Muscle layer of colon (tissue), 2 donors: Measurements from ENCODE around the gene MAP1B.

Source experiments
- H3K27ac ChIP-seq: one replicate; pipeline ENCODE4 v1.7.0; 2013; ENCODE audit warnings: low read depth, mild to moderate bottlenecking, low read length, moderate library complexity
- H3K27me3 ChIP-seq, 2 donors: one replicate each; pipeline ENCODE4 v1.7.0; 2013; ENCODE audit warnings: low read length in 2 of 2, mild to moderate bottlenecking in 2 of 2; ENCODE audit not compliant: insufficient read depth in 2 of 2, control insufficient read depth in 1 of 2
- H3K36me3 ChIP-seq: one replicate; pipeline ENCODE4 v1.7.0; 2013; ENCODE audit warnings: mild to moderate bottlenecking, low read length; ENCODE audit not compliant: insufficient read depth
- H3K4me1 ChIP-seq: one replicate; pipeline ENCODE4 v1.7.0; 2013; ENCODE audit warnings: mild to moderate bottlenecking, low read length; ENCODE audit not compliant: insufficient read depth
- H3K4me3 ChIP-seq, 2 donors: one replicate each; pipeline ENCODE4 v1.7.0; 2013; ENCODE audit warnings: low read length in 2 of 2, low read depth in 1 of 2, mild to moderate bottlenecking in 1 of 2, moderate library complexity in 1 of 2
- H3K9ac ChIP-seq: one replicate; pipeline ENCODE4 v1.7.0; 2013; ENCODE audit warnings: low read length
- H3K9me3 ChIP-seq: one replicate; pipeline ENCODE4 v1.7.0; 2013; ENCODE audit warnings: mild to moderate bottlenecking, low read length
- donor health status: abdominal sarcoma.
- donor health status: Adenocarcinoma of cecum.

Gene MAP1B

GRCh38 chr5:72245951-72246532 is 138.8 kb downstream of the MAP1B start:
- Histone ChIP-seq H3K36me3 (no peaks in the 10 kb centered on the region), H3K4me3 (no peak overlapping the region), H3K27ac (peak overlapping the region; percentile 16), H3K9me3 (no peaks in the 10 kb centered on the region), H3K27me3 (no peaks in the 10 kb centered on the region), H3K4me1 (peaks cover 52% of the 10 kb centered on the region), H3K9ac (peak overlapping the region; percentile 13)

- Histone ChIP-seq H3K4me1 (peaks cover 52% of the 10 kb centered on the region), H3K4me3 (no peak overlapping the region), H3K27me3 (no peaks in the 10 kb centered on the region), H3K36me3 (no peaks in the 10 kb centered on the region), H3K27ac (peak overlapping the region; percentile 16), H3K9ac (peak overlapping the region; percentile 13), H3K9me3 (no peaks in the 10 kb centered on the region)
Observed at GRCh38 chr5:72246954-72247442, 139.7 kb downstream of the MAP1B start.

DNA sequence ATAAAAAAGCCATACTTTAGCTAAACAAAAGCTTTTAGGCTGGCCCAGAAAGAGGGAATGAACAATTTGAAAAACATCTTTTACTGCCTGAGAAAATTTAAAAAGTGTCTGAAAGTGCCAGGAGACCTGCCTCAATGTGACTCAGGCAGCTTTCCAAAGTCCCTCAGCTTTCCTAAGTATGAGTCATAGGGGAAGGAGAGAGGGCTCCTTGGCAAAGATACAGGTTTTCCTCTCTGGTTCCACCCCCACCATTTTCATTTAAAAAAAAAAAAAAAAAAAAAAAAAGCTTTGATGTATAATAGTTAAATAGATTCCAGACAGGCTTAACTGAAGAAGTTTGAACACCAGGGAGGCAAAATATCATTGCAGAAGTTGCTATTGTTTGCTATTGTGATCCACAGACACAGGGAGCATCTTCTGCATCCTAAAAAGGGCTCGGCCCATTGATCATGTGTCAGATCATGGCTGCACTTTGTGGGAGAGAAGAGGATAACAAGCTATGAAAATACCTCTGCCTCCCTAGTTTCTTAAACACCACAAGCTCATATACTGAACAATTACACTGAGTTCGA is 141.2 kb downstream of the MAP1B start:
- Histone ChIP-seq H3K27ac (no peak overlapping the region), H3K36me3 (no peaks in the 10 kb centered on the region), H3K4me3 (no peak overlapping the region), H3K27me3 (no peaks in the 10 kb centered on the region), H3K9ac (no peak overlapping the region), H3K9me3 (no peaks in the 10 kb centered on the region), H3K4me1 (peaks cover 62% of the 10 kb centered on the region)

DNA sequence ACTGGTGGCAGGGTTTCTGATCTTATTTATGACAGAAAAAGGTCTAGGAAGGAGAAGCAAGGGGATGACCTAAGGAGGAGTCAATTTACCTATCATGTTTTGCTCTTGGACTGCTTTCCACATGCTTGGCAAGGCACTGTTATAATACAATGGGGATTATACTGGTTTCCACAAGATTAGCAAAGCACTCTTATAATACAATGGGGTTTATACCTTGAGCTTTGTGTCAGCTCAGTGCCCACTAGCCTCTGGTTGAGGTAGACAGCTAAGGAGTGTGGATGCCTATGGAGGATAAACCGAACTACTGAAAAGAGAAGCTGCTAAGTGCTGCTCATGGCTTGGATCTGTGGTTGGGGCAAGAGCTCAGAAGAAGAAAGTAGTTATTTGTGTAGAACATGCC is 144.1 kb downstream of the MAP1B start:
- H3K4me3 ChIP-seq, result no peak overlapping the region
- peaks cover 37% of the 10 kb centered on the region for H3K4me1 ChIP-seq
- no peaks in the 10 kb centered on the region for H3K36me3 ChIP-seq
- no peak overlapping the region for H3K9ac ChIP-seq
- no peak overlapping the region for H3K27ac ChIP-seq
- no peaks in the 10 kb centered on the region for H3K27me3 ChIP-seq
- H3K9me3 ChIP-seq, result no peaks in the 10 kb centered on the region

- H3K4me3 ChIP-seq, result no peak overlapping the region
- no peak overlapping the region for H3K9ac ChIP-seq
- H3K4me1 ChIP-seq, result peaks cover 31% of the 10 kb centered on the region
- H3K36me3 ChIP-seq, result no peaks in the 10 kb centered on the region
- no peak overlapping the region for H3K27ac ChIP-seq
- H3K27me3 ChIP-seq, result no peaks in the 10 kb centered on the region
- H3K9me3 ChIP-seq, result no peaks in the 10 kb centered on the region
Observed at GRCh38 chr5:72252008-72252407, 144.7 kb downstream of the MAP1B start.

DNA sequence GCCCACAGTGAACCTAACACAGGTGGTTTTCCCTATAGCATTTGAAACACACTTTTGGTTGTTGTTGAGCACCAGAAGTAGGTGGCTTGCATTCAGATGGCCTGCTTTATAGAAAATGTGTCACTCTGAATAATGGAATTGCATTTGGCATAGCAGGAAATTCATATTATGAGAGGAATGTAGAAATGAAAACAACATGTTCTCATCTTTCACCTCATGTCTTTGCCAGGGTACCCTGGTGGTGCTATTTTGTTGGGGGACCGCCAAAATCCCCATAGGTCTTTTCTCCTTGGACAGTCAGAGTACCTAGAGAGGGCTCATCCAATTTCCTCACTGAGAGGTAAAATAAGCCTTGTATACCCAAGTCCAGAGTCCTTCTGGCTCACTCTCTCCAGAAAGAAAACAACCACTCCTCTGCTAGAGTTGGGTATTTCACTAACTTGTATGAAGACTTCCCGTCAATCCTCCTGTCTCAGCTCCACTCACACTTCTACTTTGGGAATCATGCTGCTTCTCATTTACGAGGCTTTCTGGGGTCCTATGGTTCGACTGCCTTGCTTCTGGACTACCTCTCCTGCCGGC is 145.4 kb downstream of the MAP1B start:
- Histone ChIP-seq H3K27me3 (no peaks in the 10 kb centered on the region), H3K9ac (no peak overlapping the region), H3K9me3 (no peaks in the 10 kb centered on the region), H3K4me3 (no peak overlapping the region), H3K4me1 (peaks cover 25% of the 10 kb centered on the region), H3K27ac (no peak overlapping the region), H3K36me3 (no peaks in the 10 kb centered on the region)

DNA sequence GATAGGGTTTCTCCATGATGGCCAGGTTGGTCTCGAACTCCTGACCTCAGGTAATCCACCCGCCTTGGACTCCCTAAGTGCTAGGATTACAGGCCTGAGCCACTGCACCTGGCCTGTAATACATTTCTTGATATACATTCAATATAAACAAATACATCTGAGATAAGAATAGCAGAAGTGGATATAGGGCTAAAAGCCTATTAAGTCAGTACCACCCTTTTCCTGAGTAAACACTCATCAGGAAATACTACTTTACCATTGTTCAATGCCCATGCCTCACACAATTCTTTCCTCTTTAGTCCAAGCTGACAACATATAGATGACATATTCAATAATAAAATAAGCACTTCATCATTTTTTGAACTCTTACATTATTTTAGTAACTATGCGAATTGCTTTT is 148.0 kb downstream of the MAP1B start:
- Histone ChIP-seq H3K27ac (no peak overlapping the region), H3K9ac (no peak overlapping the region), H3K36me3 (no peaks in the 10 kb centered on the region), H3K9me3 (no peaks in the 10 kb centered on the region), H3K4me3 (no peak overlapping the region), H3K4me1 (peaks cover 10% of the 10 kb centered on the region), H3K27me3 (no peaks in the 10 kb centered on the region)

- no peaks in the 10 kb centered on the region for H3K27me3 ChIP-seq
- H3K4me1 ChIP-seq, result peaks cover 10% of the 10 kb centered on the region
- no peak overlapping the region for H3K4me3 ChIP-seq
- no peak overlapping the region for H3K27ac ChIP-seq
- no peaks in the 10 kb centered on the region for H3K36me3 ChIP-seq
- H3K9me3 ChIP-seq, result no peaks in the 10 kb centered on the region
- H3K9ac ChIP-seq, result no peak overlapping the region
Observed at GRCh38 chr5:72255670-72256069, 148.4 kb downstream of the MAP1B start.

- Histone ChIP-seq H3K4me1 (peaks cover 10% of the 10 kb centered on the region), H3K27me3 (no peaks in the 10 kb centered on the region), H3K9me3 (no peaks in the 10 kb centered on the region), H3K4me3 (no peak overlapping the region), H3K27ac (no peak overlapping the region), H3K9ac (no peak overlapping the region), H3K36me3 (no peaks in the 10 kb centered on the region)
Observed at GRCh38 chr5:72256536-72256935, 149.3 kb downstream of the MAP1B start.
